ENCODE results near the gene TNNT1. TPM values are rescaled to one million over a fixed set of nuclear protein-coding genes. Genes with fewer than 3 reads are reported as not detected.
A peak's percentile ranks its signal among the peaks of the same experiment; 100 is the strongest.
"Not testable (repeated sequence)": the region's sequence is repeated elsewhere in the genome, so short reads cannot be mapped to it uniquely, and the experiment has no call there.

TNNT1 gene
- total and polyA plus RNA-seq, 2 donors (not counting 3 experiments of a cell fraction or from before 2014, with no cell fraction given), result 0.22 to 0.51 TPM

- Histone ChIP-seq H3K4me2 (ENCODE audit: insufficient read depth, low read length) (no peak overlapping the region), H3K79me2 (ENCODE audit: control insufficient read depth, insufficient read depth, low read length) (no peaks in the 10 kb centered on the region), H3K27me3 (ENCODE audit: control insufficient read depth in 2 of 2, insufficient read depth in 2 of 2, low read length in 2 of 2) (peaks cover 8 to 9% of the 10 kb centered on the region in 2 experiments), H3K36me3 (ENCODE audit: control insufficient read depth in 2 of 2, extremely low read depth in 1 of 2, insufficient read depth in 2 of 2, low read length in 2 of 2) (no peaks in the 10 kb centered on the region), H3K4me3 (replicated peaks in 1 of 3; ENCODE audit: insufficient read depth in 1 of 3, low read depth in 1 of 3, low read length in 3 of 3) (no peak overlapping the region), H4K20me1 (replicated peaks; ENCODE audit: control insufficient read depth, extremely low read depth, insufficient read depth, low read length) (no peaks in the 10 kb centered on the region), H3K9ac (replicated peaks; ENCODE audit: extremely low read depth, insufficient read depth, low read length) (no peak overlapping the region), H3K9me1 (replicated peaks; ENCODE audit: control insufficient read depth, extremely low read depth, insufficient read depth, low read length) (no peaks in the 10 kb centered on the region), H3K9me3 (replicated peaks; ENCODE audit: control insufficient read depth, insufficient read depth, low read length) (no peaks in the 10 kb centered on the region), H3K4me1 (ENCODE audit: control insufficient read depth, extremely low read depth, insufficient read depth, low read length) (peaks cover 4% of the 10 kb centered on the region), H3K27ac (ENCODE audit: insufficient read depth, low read depth, low read length) (no peak overlapping the region), H2AFZ (ENCODE audit: low read depth, low read length) (no peak overlapping the region)
- ChIA-PET CTCF (interaction anchor here (0.9 kb wide), 2 partner anchors 9 to 15 kb away, joined by 3 to 5 read pairs; partner anchors contain the start of gene DNAAF3), POLR2A (no interaction called here)
- FAIRE-seq (peak; percentile 15), DNase-seq (ENCODE audit: low read depth, low spot score) (no peak)
- BruUV-seq (replicated peaks), result no TSS peak
- intact Hi-C loops (cut with micrococcal nuclease) (no loop called here), dilution Hi-C loops (cut with MboI; ENCODE audit: extremely low pct_ligation_motif_present, low sequenced_read_pairs) (no loop called here)
- TF ChIP-seq MAX (IDR thresholded peaks at IDR 0.05; ENCODE audit: insufficient read depth, insufficient read length) (no peak), GATA2 (IDR thresholded peaks at IDR 0.05; ENCODE audit: insufficient read depth, insufficient read length, low read depth, low read length) (no peak), FOS (IDR thresholded peaks at IDR 0.05; ENCODE audit: borderline replicate concordance, insufficient read depth, low read length) (no peak), MYC (IDR thresholded peaks at IDR 0.05; ENCODE audit: low read depth, low read length) (no peak), CTCF (IDR thresholded peaks at IDR 0.05; ENCODE audit: extremely low read depth in 1 of 2, insufficient read depth in 1 of 2, low read depth in 1 of 2, low read length in 2 of 2) (no peak), POLR2A (IDR thresholded peaks at IDR 0.05; ENCODE audit: low read depth, low read length) (no peak), JUN (IDR thresholded peaks at IDR 0.05; ENCODE audit: borderline replicate concordance, insufficient read depth, insufficient read length, low read depth) (no peak), POLR2AphosphoS5 (IDR thresholded peaks at IDR 0.05; ENCODE audit: insufficient read depth, low read depth, low read length) (no peak), EZH2 (IDR thresholded peaks at IDR 0.05; ENCODE audit: borderline replicate concordance, low read depth, low read length, severe bottlenecking) (no peak)
These were observed 7.4 kb upstream of the TNNT1 start for GRCh38 chr19:55156202-55157063.

- FAIRE-seq; intact Hi-C loops (cut with micrococcal nuclease); H3K9me1 ChIP-seq (replicated peaks; ENCODE audit: control insufficient read depth, extremely low read depth, insufficient read depth, low read length); H2AFZ ChIP-seq (ENCODE audit: low read depth, low read length); BruUV-seq (replicated peaks); H3K4me3 ChIP-seq (replicated peaks in 1 of 3; ENCODE audit: insufficient read depth in 1 of 3, low read depth in 1 of 3, low read length in 3 of 3); H3K4me2 ChIP-seq (ENCODE audit: insufficient read depth, low read length); H3K9me3 ChIP-seq (replicated peaks; ENCODE audit: control insufficient read depth, insufficient read depth, low read length); H3K4me1 ChIP-seq (ENCODE audit: control insufficient read depth, extremely low read depth, insufficient read depth, low read length); dilution Hi-C loops (cut with MboI; ENCODE audit: extremely low pct_ligation_motif_present, low sequenced_read_pairs); H4K20me1 ChIP-seq (replicated peaks; ENCODE audit: control insufficient read depth, extremely low read depth, insufficient read depth, low read length); H3K27me3 ChIP-seq (ENCODE audit: control insufficient read depth in 2 of 2, insufficient read depth in 2 of 2, low read length in 2 of 2); H3K9ac ChIP-seq (replicated peaks; ENCODE audit: extremely low read depth, insufficient read depth, low read length); DNase-seq (ENCODE audit: low read depth, low spot score); H3K79me2 ChIP-seq (ENCODE audit: control insufficient read depth, insufficient read depth, low read length); POLR2A ChIA-PET; H3K27ac ChIP-seq (ENCODE audit: insufficient read depth, low read depth, low read length); H3K36me3 ChIP-seq (ENCODE audit: control insufficient read depth in 2 of 2, extremely low read depth in 1 of 2, insufficient read depth in 2 of 2, low read length in 2 of 2): not testable (repeated sequence)
- CTCF ChIA-PET, result interaction anchor here (0.9 kb wide), 2 partner anchors 10 to 14 kb away, joined by 3 to 5 read pairs; partner anchors contain the start of gene DNAAF3
These were observed 6.8 kb upstream of the TNNT1 start for GRCh38 chr19:55155784-55156183.
